Measurements from ENCODE around the gene MKLN1.
"Not testable (repeated sequence)": the region's sequence is repeated elsewhere in the genome, so short reads cannot be mapped to it uniquely, and the experiment has no call there.

Gene MKLN1

GRCh38 chr7:131329176-131329570 lies 1.5 kb downstream of the MKLN1 start:
- Histone ChIP-seq H3K4me3 (ENCODE audit: low read depth in 1 of 2, low read length in 2 of 2) (peak overlapping the region; percentile 83 to 97), H3K27ac (ENCODE audit: low read depth, low read length) (no peak overlapping the region), H3K9me3 (ENCODE audit: control insufficient read depth in 1 of 2, low read length in 2 of 2) (no peaks in the 10 kb centered on the region), H3K27me3 (ENCODE audit: control insufficient read depth in 1 of 2, insufficient read depth in 2 of 2, low read length in 2 of 2) (no peaks in the 10 kb centered on the region), H3K4me1 (ENCODE audit: control insufficient read depth in 1 of 2, insufficient read depth in 2 of 2, low read length in 2 of 2) (peaks cover 23% of the 10 kb centered on the region in 2 donors), H3K9ac (ENCODE audit: low read depth in 1 of 2, low read length in 2 of 2) (no peak overlapping the region), H3K36me3 (ENCODE audit: control insufficient read depth in 1 of 2, insufficient read depth in 2 of 2, low read length in 2 of 2) (no peaks in the 10 kb centered on the region)

- peak overlapping the region in 1 of 2 donors; percentile 83 for H3K4me3 ChIP-seq (ENCODE audit: low read depth in 1 of 2, low read length in 2 of 2)
- no peaks in the 10 kb centered on the region for H3K9me3 ChIP-seq (ENCODE audit: control insufficient read depth in 1 of 2, low read length in 2 of 2)
- peaks cover 23% of the 10 kb centered on the region in 2 donors for H3K4me1 ChIP-seq (ENCODE audit: control insufficient read depth in 1 of 2, insufficient read depth in 2 of 2, low read length in 2 of 2)
- H3K27me3 ChIP-seq (ENCODE audit: control insufficient read depth in 1 of 2, insufficient read depth in 2 of 2, low read length in 2 of 2): no peaks in the 10 kb centered on the region
- H3K36me3 ChIP-seq (ENCODE audit: control insufficient read depth in 1 of 2, insufficient read depth in 2 of 2, low read length in 2 of 2): no peaks in the 10 kb centered on the region
- no peak overlapping the region for H3K27ac ChIP-seq (ENCODE audit: low read depth, low read length)
- H3K9ac ChIP-seq (ENCODE audit: low read depth in 1 of 2, low read length in 2 of 2): no peak overlapping the region
Observed at GRCh38 chr7:131330299-131330698, 2.6 kb downstream of the MKLN1 start.

- peaks cover 3 to 11% of the 10 kb centered on the region in 2 donors for H3K9me3 ChIP-seq (ENCODE audit: control insufficient read depth in 1 of 2, low read length in 2 of 2)
- H3K27ac ChIP-seq (ENCODE audit: low read depth, low read length): no peak overlapping the region
Observed at GRCh38 chr7:131331806-131332205, 4.1 kb downstream of the MKLN1 start.

GRCh38 chr7:131332729-131333128 lies 5.1 kb downstream of the MKLN1 start:
- not testable (repeated sequence) for H3K27me3 ChIP-seq (ENCODE audit: control insufficient read depth in 1 of 2, insufficient read depth in 2 of 2, low read length in 2 of 2); H3K36me3 ChIP-seq (ENCODE audit: control insufficient read depth in 1 of 2, insufficient read depth in 2 of 2, low read length in 2 of 2); H3K9ac ChIP-seq (ENCODE audit: low read depth in 1 of 2, low read length in 2 of 2); H3K4me3 ChIP-seq (ENCODE audit: low read depth in 1 of 2, low read length in 2 of 2); H3K27ac ChIP-seq (ENCODE audit: low read depth, low read length)
- peaks cover 9 to 14% of the 10 kb centered on the region in 2 donors for H3K9me3 ChIP-seq (ENCODE audit: control insufficient read depth in 1 of 2, low read length in 2 of 2)
- peaks cover 15 to 17% of the 10 kb centered on the region in 2 donors for H3K4me1 ChIP-seq (ENCODE audit: control insufficient read depth in 1 of 2, insufficient read depth in 2 of 2, low read length in 2 of 2)

More at GRCh38 chr7:131331806-131332205, 4.1 kb downstream of the MKLN1 start:
- Histone ChIP-seq H3K4me1 (ENCODE audit: control insufficient read depth in 1 of 2, insufficient read depth in 2 of 2, low read length in 2 of 2) (peaks cover 19% of the 10 kb centered on the region in 2 donors), H3K36me3 (ENCODE audit: control insufficient read depth in 1 of 2, insufficient read depth in 2 of 2, low read length in 2 of 2) (no peaks in the 10 kb centered on the region), H3K4me3 (ENCODE audit: low read depth in 1 of 2, low read length in 2 of 2) (no peak overlapping the region), H3K27me3 (ENCODE audit: control insufficient read depth in 1 of 2, insufficient read depth in 2 of 2, low read length in 2 of 2) (no peaks in the 10 kb centered on the region), H3K9ac (ENCODE audit: low read depth in 1 of 2, low read length in 2 of 2) (no peak overlapping the region)

- no peaks in the 10 kb centered on the region for H3K36me3 ChIP-seq (ENCODE audit: control insufficient read depth in 1 of 2, insufficient read depth in 2 of 2, low read length in 2 of 2)
- no peak overlapping the region for H3K27ac ChIP-seq (ENCODE audit: low read depth, low read length)
- H3K4me1 ChIP-seq (ENCODE audit: control insufficient read depth in 1 of 2, insufficient read depth in 2 of 2, low read length in 2 of 2): peaks cover 0 to 4% of the 10 kb centered on the region in 2 donors
- no peaks in the 10 kb centered on the region for H3K27me3 ChIP-seq (ENCODE audit: control insufficient read depth in 1 of 2, insufficient read depth in 2 of 2, low read length in 2 of 2)
- no peak overlapping the region for H3K9ac ChIP-seq (ENCODE audit: low read depth in 1 of 2, low read length in 2 of 2)
- peaks cover 11 to 14% of the 10 kb centered on the region in 2 donors for H3K9me3 ChIP-seq (ENCODE audit: control insufficient read depth in 1 of 2, low read length in 2 of 2)
- H3K4me3 ChIP-seq (ENCODE audit: low read depth in 1 of 2, low read length in 2 of 2): no peak overlapping the region
Observed at GRCh38 chr7:131335639-131336381, 8.1 kb downstream of the MKLN1 start.

GRCh38 chr7:131336956-131337355 lies 9.3 kb downstream of the MKLN1 start:
- H3K9ac ChIP-seq (ENCODE audit: low read depth in 1 of 2, low read length in 2 of 2): no peak overlapping the region
- H3K27ac ChIP-seq (ENCODE audit: low read depth, low read length): no peak overlapping the region
- no peaks in the 10 kb centered on the region for H3K36me3 ChIP-seq (ENCODE audit: control insufficient read depth in 1 of 2, insufficient read depth in 2 of 2, low read length in 2 of 2)
- H3K4me1 ChIP-seq (ENCODE audit: control insufficient read depth in 1 of 2, insufficient read depth in 2 of 2, low read length in 2 of 2): peaks cover 0 to 4% of the 10 kb centered on the region in 2 donors
- no peaks in the 10 kb centered on the region for H3K27me3 ChIP-seq (ENCODE audit: control insufficient read depth in 1 of 2, insufficient read depth in 2 of 2, low read length in 2 of 2)
- no peak overlapping the region for H3K4me3 ChIP-seq (ENCODE audit: low read depth in 1 of 2, low read length in 2 of 2)
- peaks cover 11 to 14% of the 10 kb centered on the region in 2 donors for H3K9me3 ChIP-seq (ENCODE audit: control insufficient read depth in 1 of 2, low read length in 2 of 2)

GRCh38 chr7:131338173-131338572 lies 10.5 kb downstream of the MKLN1 start:
- Histone ChIP-seq H3K9me3 (ENCODE audit: control insufficient read depth in 1 of 2, low read length in 2 of 2) (peaks cover 11 to 14% of the 10 kb centered on the region in 2 donors), H3K27me3 (ENCODE audit: control insufficient read depth in 1 of 2, insufficient read depth in 2 of 2, low read length in 2 of 2) (no peaks in the 10 kb centered on the region), H3K27ac (ENCODE audit: low read depth, low read length) (no peak overlapping the region), H3K4me3 (ENCODE audit: low read depth in 1 of 2, low read length in 2 of 2) (peak overlapping the region; percentile 23 to 29), H3K4me1 (ENCODE audit: control insufficient read depth in 1 of 2, insufficient read depth in 2 of 2, low read length in 2 of 2) (peaks cover 4 to 8% of the 10 kb centered on the region in 2 donors), H3K36me3 (ENCODE audit: control insufficient read depth in 1 of 2, insufficient read depth in 2 of 2, low read length in 2 of 2) (no peaks in the 10 kb centered on the region), H3K9ac (ENCODE audit: low read depth in 1 of 2, low read length in 2 of 2) (no peak overlapping the region)

- Histone ChIP-seq H3K4me3 (ENCODE audit: low read depth in 1 of 2, low read length in 2 of 2) (peak overlapping the region; percentile 7 to 23), H3K9me3 (ENCODE audit: control insufficient read depth in 1 of 2, low read length in 2 of 2) (peaks cover 11 to 14% of the 10 kb centered on the region in 2 donors), H3K36me3 (ENCODE audit: control insufficient read depth in 1 of 2, insufficient read depth in 2 of 2, low read length in 2 of 2) (no peaks in the 10 kb centered on the region), H3K4me1 (ENCODE audit: control insufficient read depth in 1 of 2, insufficient read depth in 2 of 2, low read length in 2 of 2) (peaks cover 5 to 9% of the 10 kb centered on the region in 2 donors), H3K27me3 (ENCODE audit: control insufficient read depth in 1 of 2, insufficient read depth in 2 of 2, low read length in 2 of 2) (no peaks in the 10 kb centered on the region), H3K27ac (ENCODE audit: low read depth, low read length) (no peak overlapping the region), H3K9ac (ENCODE audit: low read depth in 1 of 2, low read length in 2 of 2) (no peak overlapping the region)
Observed at GRCh38 chr7:131338691-131339390, 11.2 kb downstream of the MKLN1 start.

GRCh38 chr7:131341690-131342089 lies 14.0 kb downstream of the MKLN1 start:
- no peak overlapping the region for H3K9ac ChIP-seq (ENCODE audit: low read depth in 1 of 2, low read length in 2 of 2)
- H3K27ac ChIP-seq (ENCODE audit: low read depth, low read length): no peak overlapping the region
- peaks cover 4 to 8% of the 10 kb centered on the region in 2 donors for H3K9me3 ChIP-seq (ENCODE audit: control insufficient read depth in 1 of 2, low read length in 2 of 2)
- H3K36me3 ChIP-seq (ENCODE audit: control insufficient read depth in 1 of 2, insufficient read depth in 2 of 2, low read length in 2 of 2): no peaks in the 10 kb centered on the region
- H3K27me3 ChIP-seq (ENCODE audit: control insufficient read depth in 1 of 2, insufficient read depth in 2 of 2, low read length in 2 of 2): no peaks in the 10 kb centered on the region
- H3K4me3 ChIP-seq (ENCODE audit: low read depth in 1 of 2, low read length in 2 of 2): no peak overlapping the region
- peaks cover 5 to 9% of the 10 kb centered on the region in 2 donors for H3K4me1 ChIP-seq (ENCODE audit: control insufficient read depth in 1 of 2, insufficient read depth in 2 of 2, low read length in 2 of 2)

GRCh38 chr7:131342864-131343442 lies 15.3 kb downstream of the MKLN1 start:
- H3K4me3 ChIP-seq (ENCODE audit: low read depth in 1 of 2, low read length in 2 of 2): no peak overlapping the region
- no peak overlapping the region for H3K9ac ChIP-seq (ENCODE audit: low read depth in 1 of 2, low read length in 2 of 2)
- no peak overlapping the region for H3K27ac ChIP-seq (ENCODE audit: low read depth, low read length)
- no peaks in the 10 kb centered on the region for H3K27me3 ChIP-seq (ENCODE audit: control insufficient read depth in 1 of 2, insufficient read depth in 2 of 2, low read length in 2 of 2)
- peaks cover 0 to 2% of the 10 kb centered on the region in 2 donors for H3K9me3 ChIP-seq (ENCODE audit: control insufficient read depth in 1 of 2, low read length in 2 of 2)
- H3K36me3 ChIP-seq (ENCODE audit: control insufficient read depth in 1 of 2, insufficient read depth in 2 of 2, low read length in 2 of 2): no peaks in the 10 kb centered on the region
- H3K4me1 ChIP-seq (ENCODE audit: control insufficient read depth in 1 of 2, insufficient read depth in 2 of 2, low read length in 2 of 2): peaks cover 11 to 16% of the 10 kb centered on the region in 2 donors

All from duodenal mucosa (tissue), 2 donors.